Activated B cell treated with CpG ODN at 0.5 μM for 24 hours (primary cell): ENCODE measurements around the gene LOC101059915.
"Not testable (repeated sequence)": the region's sequence is repeated elsewhere in the genome, so short reads cannot be mapped to it uniquely, and the experiment has no call there.

Experiments
- ATAC-seq: fragments of 200-7000 bp; cut with Tn5 transposase; one replicate; pipeline ENCODE4 v1.10.0; 2021; ENCODE audit warnings: low read depth, mild to moderate bottlenecking, moderate library complexity
- CTCF ChIA-PET: fragments of 350-600 bp; sonication (Branson Sonifier 250); formaldehyde crosslinking; loops from one replicate; lab custom pipeline; 2021; ENCODE audit warnings: antibody characterized with exemption; lab: Charles Lee
- POLR2A ChIA-PET: fragments of 350-600 bp; sonication (Branson Sonifier 250); formaldehyde crosslinking; loops from one replicate; lab custom pipeline; 2021; ENCODE audit warnings: antibody characterized with exemption; lab: Charles Lee
- DNase-seq: peaks from one replicate; pipeline ENCODE4 v3.0.0; 2022
- H3K27ac Mint-ChIP-seq: one replicate; pipeline ENCODE4 v1.8.0; 2020; ENCODE audit warnings: mixed read lengths
- H3K27me3 Mint-ChIP-seq: one replicate; pipeline ENCODE4 v1.8.0; 2021; ENCODE audit warnings: mixed read lengths
- H3K36me3 Mint-ChIP-seq: one replicate; pipeline ENCODE4 v1.8.0; 2021; ENCODE audit warnings: low read depth, mixed read lengths
- H3K4me1 Mint-ChIP-seq: one replicate; pipeline ENCODE4 v1.8.0; 2021; ENCODE audit warnings: mixed read lengths
- H3K4me3 Mint-ChIP-seq: one replicate; pipeline ENCODE4 v1.8.0; 2020; ENCODE audit warnings: mild to moderate bottlenecking, mixed read lengths
- H3K9me3 Mint-ChIP-seq: one replicate; pipeline ENCODE4 v1.8.0; 2020; ENCODE audit warnings: mixed read lengths
- intact Hi-C: fragments of 100-400 bp; cut with micrococcal nuclease; formaldehyde crosslinking; loops from one replicate; pipeline ENCODE4 v1.15.1; 2024
- TF ChIP-seq, protein P1 (sequence below): fragments of 200-600 bp; IDR thresholded peaks from one replicate; pipeline ENCODE4 v1.8.0; 2022; ENCODE audit warnings: antibody characterized with exemption, mild to moderate bottlenecking

Gene LOC101059915

DNA sequence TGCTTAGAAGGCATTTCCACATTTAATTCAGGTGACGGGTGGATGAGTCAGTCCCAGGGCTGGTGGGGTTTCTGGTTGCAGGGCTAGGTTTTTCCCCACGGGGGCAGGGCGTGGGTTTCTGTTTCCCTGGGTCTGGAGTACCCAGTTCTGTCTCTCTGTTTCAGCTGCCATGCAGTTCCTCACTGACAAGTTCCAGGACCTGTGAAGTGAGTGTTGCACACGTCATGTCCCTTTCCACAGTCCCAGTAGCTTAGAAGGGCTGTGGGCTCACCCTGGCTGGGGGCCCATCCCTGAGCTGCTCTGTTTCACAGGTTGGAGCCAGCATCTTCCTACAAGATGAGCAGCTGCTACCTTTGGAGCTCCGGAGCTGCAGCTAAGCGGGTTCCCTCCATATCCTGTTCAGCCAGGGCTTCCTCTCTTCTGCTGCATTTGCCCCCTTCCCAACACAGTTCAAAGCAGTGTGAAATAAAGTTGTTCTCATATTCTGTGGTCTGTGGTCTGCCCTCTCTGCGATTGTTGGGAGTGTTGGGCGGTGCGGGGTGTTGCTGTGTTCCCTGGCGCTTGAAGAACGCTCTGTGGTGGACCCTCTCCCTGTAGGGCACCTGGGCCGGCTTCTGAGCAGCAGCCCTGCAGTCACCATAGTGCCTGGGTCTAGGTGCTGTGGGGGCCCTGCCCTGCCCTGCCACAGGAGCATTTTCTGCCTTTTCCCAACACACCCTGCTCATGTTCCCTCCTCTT is 3.9 kb downstream of the LOC101059915 start:
- CTCF ChIA-PET, result no interaction called here

DNA sequence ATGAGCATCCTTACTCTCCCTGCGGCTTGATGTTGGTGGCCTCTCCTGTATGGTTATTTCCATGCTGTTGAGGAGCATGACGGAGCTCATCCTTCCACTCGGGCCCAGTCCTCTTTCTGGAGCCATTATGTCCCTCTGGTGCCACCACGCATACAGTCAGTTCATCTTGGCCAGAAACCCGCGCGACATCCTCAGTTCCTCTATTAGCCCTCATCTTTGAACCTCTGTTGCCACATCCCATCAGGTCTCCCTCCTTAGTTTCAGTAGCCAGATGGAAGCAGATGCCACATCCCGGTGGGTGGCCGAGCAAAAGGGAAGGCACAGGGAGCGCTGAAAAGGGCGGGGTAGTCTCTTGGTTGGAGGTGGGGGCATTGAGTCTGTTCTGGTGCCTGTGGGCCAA is 4.6 kb downstream of the LOC101059915 start:
- Mint-ChIP-seq H3K27me3 (peaks cover 8% of the 10 kb centered on the region), H3K9me3 (no peaks in the 10 kb centered on the region), H3K4me1 (no peaks in the 10 kb centered on the region), H3K4me3 (no peak overlapping the region), H3K36me3 (no peaks in the 10 kb centered on the region), H3K27ac (no peak overlapping the region)
- DNase-seq, result no peak
- no peak for ATAC-seq
- CTCF ChIA-PET, result no interaction called here
- intact Hi-C loops, result no loop called here
- POLR2A ChIA-PET, result no interaction called here
- TF ChIP-seq, protein P1, sequence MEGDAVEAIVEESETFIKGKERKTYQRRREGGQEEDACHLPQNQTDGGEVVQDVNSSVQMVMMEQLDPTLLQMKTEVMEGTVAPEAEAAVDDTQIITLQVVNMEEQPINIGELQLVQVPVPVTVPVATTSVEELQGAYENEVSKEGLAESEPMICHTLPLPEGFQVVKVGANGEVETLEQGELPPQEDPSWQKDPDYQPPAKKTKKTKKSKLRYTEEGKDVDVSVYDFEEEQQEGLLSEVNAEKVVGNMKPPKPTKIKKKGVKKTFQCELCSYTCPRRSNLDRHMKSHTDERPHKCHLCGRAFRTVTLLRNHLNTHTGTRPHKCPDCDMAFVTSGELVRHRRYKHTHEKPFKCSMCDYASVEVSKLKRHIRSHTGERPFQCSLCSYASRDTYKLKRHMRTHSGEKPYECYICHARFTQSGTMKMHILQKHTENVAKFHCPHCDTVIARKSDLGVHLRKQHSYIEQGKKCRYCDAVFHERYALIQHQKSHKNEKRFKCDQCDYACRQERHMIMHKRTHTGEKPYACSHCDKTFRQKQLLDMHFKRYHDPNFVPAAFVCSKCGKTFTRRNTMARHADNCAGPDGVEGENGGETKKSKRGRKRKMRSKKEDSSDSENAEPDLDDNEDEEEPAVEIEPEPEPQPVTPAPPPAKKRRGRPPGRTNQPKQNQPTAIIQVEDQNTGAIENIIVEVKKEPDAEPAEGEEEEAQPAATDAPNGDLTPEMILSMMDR, result no peak

More for the DNA sequence above, 3.9 kb downstream of the LOC101059915 start:
- H3K27me3 Mint-ChIP-seq, result peaks cover 8% of the 10 kb centered on the region
- H3K9me3 Mint-ChIP-seq, result no peaks in the 10 kb centered on the region
- intact Hi-C loops, result no loop called here
- ATAC-seq (no peak), DNase-seq (no peak)
- no peaks in the 10 kb centered on the region for H3K36me3 Mint-ChIP-seq
- H3K4me1 Mint-ChIP-seq, result no peaks in the 10 kb centered on the region
- TF ChIP-seq, protein P1, result no peak
- no peak overlapping the region for H3K4me3 Mint-ChIP-seq
- no peak overlapping the region for H3K27ac Mint-ChIP-seq
- POLR2A ChIA-PET, result no interaction called here

DNA sequence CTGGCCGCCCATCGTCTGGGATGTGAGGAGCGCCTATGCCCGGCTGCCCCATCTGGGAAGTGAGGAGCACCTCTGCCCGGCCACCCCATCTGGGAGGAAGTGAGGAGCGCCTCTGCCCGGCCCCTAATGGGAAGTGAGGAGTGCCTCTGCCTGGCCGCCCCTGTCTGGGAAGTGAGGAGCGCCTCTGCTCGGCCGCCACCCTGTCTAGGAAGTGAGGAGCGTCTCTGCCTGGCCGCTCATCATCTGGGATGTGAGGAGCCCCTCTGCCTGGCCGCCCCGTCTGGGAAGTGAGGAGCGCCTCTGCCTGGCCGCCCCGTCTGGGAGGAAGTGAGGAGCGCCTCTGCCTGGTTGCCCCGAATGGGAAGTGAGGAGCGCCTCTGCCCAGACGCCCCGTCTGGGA is 8.3 kb downstream of the LOC101059915 start:
- H3K4me3 Mint-ChIP-seq, H3K9me3 Mint-ChIP-seq, ATAC-seq, intact Hi-C loops, H3K4me1 Mint-ChIP-seq, CTCF ChIA-PET, POLR2A ChIA-PET, H3K27ac Mint-ChIP-seq, H3K27me3 Mint-ChIP-seq, DNase-seq, H3K36me3 Mint-ChIP-seq: not testable (repeated sequence)

DNA sequence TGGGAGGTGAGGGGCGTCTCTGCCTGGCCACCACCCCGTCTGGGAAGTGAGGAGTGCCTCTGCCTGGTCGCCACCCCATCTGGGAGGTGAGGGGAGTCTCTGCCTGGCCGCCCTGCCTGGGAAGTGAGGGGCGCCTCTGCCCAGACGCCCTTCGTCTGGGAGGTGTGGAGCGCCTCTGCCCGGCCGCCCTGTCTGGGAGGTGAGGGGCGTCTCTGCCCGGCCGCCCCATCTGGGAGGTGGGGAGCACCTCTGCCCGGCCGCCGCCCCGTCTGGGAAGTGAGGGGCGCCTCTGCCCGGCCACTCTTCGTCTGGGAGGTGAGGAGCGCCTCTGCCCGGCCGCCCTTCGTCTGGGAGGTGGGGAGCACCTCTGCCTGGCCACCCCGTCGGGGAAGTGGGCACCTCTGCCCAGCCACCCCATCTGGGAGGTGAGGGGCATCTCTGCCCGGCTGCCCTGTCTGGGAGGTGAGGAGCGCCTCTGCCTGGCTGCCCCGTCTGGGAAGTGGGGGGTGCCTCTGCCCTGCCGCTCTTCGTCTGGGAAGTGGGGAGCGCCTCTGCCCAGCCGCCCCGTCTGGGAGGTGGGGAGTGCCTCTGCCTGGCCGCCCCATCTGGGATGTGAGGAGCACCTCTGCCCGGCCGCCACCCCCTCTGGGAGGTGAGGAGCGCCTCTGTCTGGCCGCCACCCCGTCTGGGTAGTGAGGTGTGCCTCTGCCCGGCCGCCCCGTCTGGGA is 8.9 kb downstream of the LOC101059915 start:
- H3K27ac Mint-ChIP-seq, H3K36me3 Mint-ChIP-seq, H3K4me3 Mint-ChIP-seq, POLR2A ChIA-PET, intact Hi-C loops, H3K4me1 Mint-ChIP-seq, H3K9me3 Mint-ChIP-seq, CTCF ChIA-PET, DNase-seq, ATAC-seq, H3K27me3 Mint-ChIP-seq: not testable (repeated sequence)

DNA sequence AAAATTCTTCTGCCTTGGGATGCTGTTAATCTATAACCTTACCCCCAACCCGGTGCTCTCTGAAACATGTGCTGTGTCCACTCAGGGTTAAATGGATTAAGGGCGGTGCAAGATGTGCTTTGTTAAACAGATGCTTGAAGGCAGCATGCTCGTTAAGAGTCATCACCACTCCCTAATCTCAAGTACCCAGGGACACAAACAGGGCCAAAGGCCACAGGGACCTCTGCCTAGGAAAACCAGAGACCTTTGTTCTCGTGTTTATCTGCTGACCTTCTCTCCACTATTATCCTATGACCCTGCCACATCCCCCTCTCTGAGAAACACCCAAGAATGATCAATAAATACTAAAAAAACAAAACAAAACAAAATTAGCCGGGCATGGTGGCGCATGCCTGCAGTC is 9.8 kb downstream of the LOC101059915 start:
- ATAC-seq, DNase-seq, intact Hi-C loops, H3K36me3 Mint-ChIP-seq, H3K27ac Mint-ChIP-seq, H3K27me3 Mint-ChIP-seq, H3K4me3 Mint-ChIP-seq, POLR2A ChIA-PET, H3K9me3 Mint-ChIP-seq, H3K4me1 Mint-ChIP-seq, CTCF ChIA-PET: not testable (repeated sequence)

DNA sequence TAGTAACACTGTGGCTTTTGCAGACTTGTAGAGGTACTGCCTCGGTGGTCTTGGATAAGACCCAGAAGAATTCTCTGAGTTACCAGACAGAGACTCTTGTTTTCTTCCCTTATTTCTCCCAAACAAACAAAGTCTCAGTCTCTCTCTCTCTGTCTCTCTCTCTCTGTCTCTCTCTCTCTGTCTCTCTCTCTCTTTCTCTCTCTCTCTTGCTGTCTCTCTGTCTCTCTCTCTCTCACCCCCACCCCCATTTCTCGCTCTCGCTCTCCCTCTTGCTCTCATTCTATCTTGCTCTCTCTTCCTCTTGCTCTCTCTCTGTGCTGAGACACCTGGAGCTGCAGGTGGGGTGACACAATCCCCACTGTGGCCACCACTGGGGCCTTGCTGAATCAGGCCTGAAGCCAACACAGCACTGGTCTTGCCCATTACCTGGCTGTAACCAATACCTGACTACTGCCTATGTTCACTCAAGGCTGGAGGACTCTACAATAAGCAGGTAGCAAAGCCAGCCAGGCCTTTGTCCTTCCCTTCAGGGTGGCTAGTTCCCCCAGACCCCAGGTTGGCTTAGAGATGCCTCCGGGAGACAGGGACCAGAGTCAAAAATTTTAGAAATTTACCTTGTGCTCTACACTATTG is 12.3 kb downstream of the LOC101059915 start:
- POLR2A ChIA-PET, result no interaction called here
- DNase-seq (no peak), ATAC-seq (no peak)
- TF ChIP-seq, protein P1, result no peak
- Mint-ChIP-seq H3K4me3 (no peak overlapping the region), H3K27ac (no peak overlapping the region), H3K36me3 (no peaks in the 10 kb centered on the region), H3K27me3 (no peaks in the 10 kb centered on the region), H3K9me3 (no peaks in the 10 kb centered on the region), H3K4me1 (no peaks in the 10 kb centered on the region)
- CTCF ChIA-PET, result no interaction called here
- intact Hi-C loops, result no loop called here

DNA sequence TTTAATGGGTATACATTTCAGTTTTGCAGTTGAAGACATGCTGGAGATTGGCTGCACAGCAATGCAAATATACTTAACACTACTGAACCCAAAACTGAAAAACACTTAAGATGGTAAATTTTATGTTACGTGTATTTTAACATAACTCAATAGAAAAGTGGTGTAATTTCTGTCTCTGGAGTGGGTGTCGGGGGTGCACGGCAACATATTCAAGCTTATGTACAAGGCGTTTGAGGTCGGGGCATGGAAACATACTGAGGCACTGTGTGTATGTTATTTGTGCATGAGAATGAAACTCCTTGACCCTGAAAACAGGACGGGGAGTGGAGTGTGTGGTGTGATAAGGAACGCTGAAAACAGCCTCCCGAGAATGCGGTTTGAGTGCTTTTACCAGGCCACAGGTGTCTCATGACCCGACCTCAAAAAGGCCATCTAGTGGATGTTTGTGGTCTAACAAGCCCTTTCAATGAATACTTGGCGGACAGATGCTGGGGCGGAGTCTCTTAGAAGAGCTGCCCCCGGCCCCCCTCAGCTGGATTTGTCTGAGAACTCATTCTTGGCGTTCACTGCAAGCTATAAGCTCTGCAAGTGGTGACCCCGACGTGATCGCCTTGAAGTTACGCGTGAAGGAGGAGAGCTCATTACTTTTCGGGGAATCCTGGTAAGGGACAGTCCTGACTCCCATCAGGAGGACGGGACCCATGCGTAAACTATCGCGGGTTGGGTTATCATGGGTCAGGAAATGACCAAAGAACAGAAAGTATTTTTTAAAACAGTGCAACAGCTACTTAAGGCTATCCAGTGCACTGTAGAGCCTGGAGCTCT is 29.5 kb downstream of the LOC101059915 start:
- CTCF ChIA-PET, H3K9me3 Mint-ChIP-seq, H3K36me3 Mint-ChIP-seq, H3K4me1 Mint-ChIP-seq, intact Hi-C loops, DNase-seq, H3K4me3 Mint-ChIP-seq, H3K27me3 Mint-ChIP-seq, H3K27ac Mint-ChIP-seq, POLR2A ChIA-PET: not testable (repeated sequence)
- ATAC-seq, result peak; percentile 60

DNA sequence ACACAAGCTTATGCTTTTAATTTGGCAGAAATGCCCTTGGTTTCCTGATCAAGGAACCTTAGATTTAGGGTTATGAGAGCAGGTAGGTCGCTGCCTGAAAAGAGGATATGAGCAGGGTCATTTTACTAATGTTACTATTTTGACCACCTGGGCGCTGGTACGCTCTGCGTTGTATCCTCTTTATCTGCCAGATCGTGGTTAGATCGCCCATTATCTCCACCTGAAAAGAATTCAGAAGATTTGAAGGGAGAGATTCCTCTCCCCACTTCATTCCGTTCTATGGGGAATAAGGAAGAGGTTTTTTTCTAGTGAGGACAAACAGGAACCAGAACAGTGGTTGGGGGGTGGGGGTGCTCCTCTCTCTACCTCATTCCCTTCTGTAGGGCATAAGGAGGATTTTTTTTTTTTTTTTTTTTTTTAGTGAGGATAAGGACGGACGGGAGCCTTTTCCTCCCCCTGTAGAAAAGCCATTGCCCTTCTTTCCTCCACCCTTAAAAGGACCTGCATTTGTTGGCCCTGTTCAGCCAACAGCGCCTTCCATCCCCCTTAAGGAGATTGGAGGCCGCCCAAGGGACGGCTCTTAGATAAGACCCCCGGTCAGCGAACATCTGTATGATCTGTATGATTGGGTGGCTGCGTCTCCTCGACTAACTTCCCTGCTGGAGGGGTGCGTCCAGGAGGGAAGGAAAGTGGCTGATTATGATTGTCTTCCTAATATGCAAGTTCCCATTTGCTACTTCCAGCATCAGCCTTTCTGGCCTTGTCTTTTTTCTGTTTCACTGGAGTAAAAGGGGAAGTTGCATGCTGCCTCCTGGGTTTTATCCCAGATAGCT is 30.3 kb downstream of the LOC101059915 start:
- H3K9me3 Mint-ChIP-seq, CTCF ChIA-PET, DNase-seq, H3K27ac Mint-ChIP-seq, ATAC-seq, POLR2A ChIA-PET, H3K4me1 Mint-ChIP-seq, H3K4me3 Mint-ChIP-seq, intact Hi-C loops, H3K36me3 Mint-ChIP-seq, H3K27me3 Mint-ChIP-seq: not testable (repeated sequence)
